HG03039 (cell line): ENCODE data around the gene GUCY1A2.

Experiments
- ATAC-seq: cut with Tn5 transposase; IDR thresholded peaks from one replicate; pipeline ENCODE4 v1.9.1; 2021; ENCODE audit warnings: mild to moderate bottlenecking, moderate library complexity; ENCODE audit not compliant: unreplicated experiment

GUCY1A2 gene

GRCh38 chr11:106763501-106763900, 254.8 kb downstream of the GUCY1A2 start:
- ATAC-seq, result no peak

- no peak for ATAC-seq
Measured at GRCh38 chr11:106761745-106762144, 256.5 kb downstream of the GUCY1A2 start.

GRCh38 chr11:106761240-106761639, 257.0 kb downstream of the GUCY1A2 start:
- ATAC-seq, result no peak

GRCh38 chr11:106748059-106748458, 270.2 kb downstream of the GUCY1A2 start:
- ATAC-seq, result no peak

GRCh38 chr11:106745941-106746340, 272.3 kb downstream of the GUCY1A2 start:
- no peak for ATAC-seq

GRCh38 chr11:106733635-106734034, 284.6 kb downstream of the GUCY1A2 start:
- no peak for ATAC-seq

GRCh38 chr11:106728859-106729258, 289.4 kb downstream of the GUCY1A2 start:
- no peak for ATAC-seq

GRCh38 chr11:106728379-106728778, 289.9 kb downstream of the GUCY1A2 start:
- ATAC-seq, result no peak

GRCh38 chr11:106727256-106727655, 291.0 kb downstream of the GUCY1A2 start:
- ATAC-seq, result no peak

GRCh38 chr11:106724293-106724892, 293.9 kb downstream of the GUCY1A2 start:
- no peak for ATAC-seq

- ATAC-seq, result no peak
Measured at GRCh38 chr11:106723071-106723470, 295.2 kb downstream of the GUCY1A2 start.

GRCh38 chr11:106717222-106717621, 301.1 kb downstream of the GUCY1A2 start:
- no peak for ATAC-seq

GRCh38 chr11:106714199-106714598, 304.1 kb downstream of the GUCY1A2 start:
- no peak for ATAC-seq

- no peak for ATAC-seq
Measured at GRCh38 chr11:106708348-106708747, 309.9 kb downstream of the GUCY1A2 start.

- no peak for ATAC-seq
Measured at GRCh38 chr11:106706355-106706754, 311.9 kb downstream of the GUCY1A2 start.

- ATAC-seq, result no peak
Measured at GRCh38 chr11:106702805-106703204, 315.5 kb downstream of the GUCY1A2 start.

GRCh38 chr11:106697058-106697457, 321.2 kb downstream of the GUCY1A2 start:
- ATAC-seq, result no peak

GRCh38 chr11:106695506-106695905, 322.8 kb downstream of the GUCY1A2 start:
- ATAC-seq, result no peak

GRCh38 chr11:106694501-106694900, 323.8 kb downstream of the GUCY1A2 start:
- no peak for ATAC-seq

GRCh38 chr11:106691807-106692365, 326.4 kb downstream of the GUCY1A2 start:
- ATAC-seq, result no peak

GRCh38 chr11:106690923-106691322, 327.4 kb downstream of the GUCY1A2 start:
- ATAC-seq, result no peak

- ATAC-seq, result no peak
Measured at GRCh38 chr11:106684944-106685343, 333.3 kb downstream of the GUCY1A2 start.

GRCh38 chr11:106683435-106683834, 334.8 kb downstream of the GUCY1A2 start:
- ATAC-seq, result peak; percentile 64
